OCI-LY7 (cell line): ENCODE measurements around the gene PPP2R1B.

Experiments used
- CTCF ChIP-seq: fragments of 200-600 bp; sonication (generic); conservative IDR thresholded peaks from 2 replicates; pipeline ENCODE4 v1.5.1; 2014; ENCODE audit warnings: mild to moderate bottlenecking, antibody characterized with exemption, low read length, moderate library complexity, mixed read lengths
- EZH2phosphoT487 ChIP-seq: fragments of 200-600 bp; sonication (generic); IDR thresholded peaks from 2 replicates; pipeline ENCODE4 v1.6.1; 2018; ENCODE audit warnings: low read depth, borderline replicate concordance, mild to moderate bottlenecking, mixed run types, antibody characterized with exemption, low read length, moderate library complexity, mixed read lengths

DNA sequence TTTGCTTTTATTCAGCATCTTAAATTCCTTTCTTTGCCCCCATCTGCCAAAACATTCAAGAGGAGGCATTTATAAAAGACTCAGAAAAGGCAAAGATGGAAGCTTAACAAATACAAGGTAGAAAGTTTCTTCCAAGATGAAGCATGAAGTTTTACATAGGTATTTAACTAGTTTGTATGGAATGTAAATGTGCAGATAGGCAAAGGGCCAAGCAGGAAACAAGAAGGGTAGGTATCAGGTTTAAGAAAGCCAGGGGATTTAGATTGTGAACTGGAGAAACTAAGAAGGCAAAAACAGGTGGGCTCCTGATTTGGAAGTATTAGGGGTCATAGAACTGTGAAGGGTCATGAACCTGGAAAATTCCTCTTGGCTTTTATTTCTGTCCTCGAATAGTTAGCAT lies 62.6 kb downstream of the PPP2R1B start:
- TF ChIP-seq CTCF (no peak), EZH2phosphoT487 (no peak)
